SU-DHL-6 (cell line): Measurements from ENCODE around the gene SLC22A15.

Experiments used
- H2AFZ ChIP-seq: fragments of 200-600 bp; sonication (generic); 2 replicates; pipeline ENCODE4 v1.6.1; 2014; ENCODE audit warnings: low read depth, mild to moderate bottlenecking, moderate library complexity, mixed read lengths, antibody characterized with exemption, low read length; ENCODE audit not compliant: severe bottlenecking
- H3F3A ChIP-seq: fragments of 200-600 bp; shearing (Covaris generic); 2 replicates; pipeline ENCODE4 v1.6.0; 2016; ENCODE audit warnings: antibody characterized with exemption, mild to moderate bottlenecking; ENCODE audit not compliant: insufficient read depth
- H3K27ac ChIP-seq: fragments of 200-600 bp; sonication (generic); 2 replicates; pipeline ENCODE4 v1.5.1; 2016; ENCODE audit warnings: low read depth, mild to moderate bottlenecking, low read length, moderate library complexity, mixed read lengths
- H3K27me3 ChIP-seq: fragments of 200-600 bp; sonication (generic), shearing (Covaris generic); 2 replicates; pipeline ENCODE4 v1.6.0; 2014; ENCODE audit warnings: mild to moderate bottlenecking, low read length
- H3K36me3 ChIP-seq: fragments of 200-600 bp; sonication (generic); 2 replicates; pipeline ENCODE4 v1.6.1; 2014; ENCODE audit warnings: mild to moderate bottlenecking, low read length, mixed read lengths
- H3K4me2 ChIP-seq: fragments of 300-600, 200-600 bp; shearing (Covaris generic), sonication (generic); 2 replicates; pipeline ENCODE4 v1.6.0; 2014; ENCODE audit warnings: low read length, low read depth, mild to moderate bottlenecking; ENCODE audit not compliant: poor library complexity, severe bottlenecking
- H3K4me3 ChIP-seq: fragments of 200-600 bp; sonication (generic); 2 replicates; pipeline ENCODE4 v1.5.1; 2014; ENCODE audit warnings: antibody characterized with exemption, low read length, mild to moderate bottlenecking, mixed read lengths; ENCODE audit not compliant: insufficient read depth, poor library complexity, severe bottlenecking
- H3K79me2 ChIP-seq: fragments of 200-600 bp; sonication (generic); 2 replicates; pipeline ENCODE4 v1.6.1; 2014; ENCODE audit warnings: mild to moderate bottlenecking, low read length, moderate library complexity; ENCODE audit not compliant: insufficient read depth
- H3K9ac ChIP-seq: fragments of 200-600 bp; sonication (generic); 2 replicates; pipeline ENCODE4 v1.7.0; 2014; ENCODE audit warnings: mild to moderate bottlenecking, low read length
- H3K9me2 ChIP-seq: fragments of 200-600 bp; sonication (generic); replicated peaks from 2 replicates; pipeline ENCODE4 v1.6.1; 2014; ENCODE audit warnings: low read length; ENCODE audit not compliant: insufficient read depth
- H3K9me3 ChIP-seq: fragments of 200-600 bp; sonication (generic); 2 replicates; pipeline ENCODE4 v1.6.1; 2014; ENCODE audit warnings: low read length, mixed read lengths; ENCODE audit not compliant: insufficient read depth
- H4K20me1 ChIP-seq: fragments of 200-600 bp; sonication (generic); 2 replicates; pipeline ENCODE4 v1.6.1; 2014; ENCODE audit warnings: low read depth, mild to moderate bottlenecking, antibody characterized with exemption, low read length, moderate library complexity, mixed read lengths
- CTCF ChIP-seq: fragments of 200-600 bp; sonication (generic); IDR thresholded peaks from one replicate; pipeline ENCODE4 v1.5.1; 2017; ENCODE audit warnings: antibody characterized with exemption, mild to moderate bottlenecking, low read length, moderate library complexity; ENCODE audit not compliant: insufficient read depth, poor library complexity, severe bottlenecking
- EZH2phosphoT487 ChIP-seq: fragments of 200-600 bp; sonication (generic), shearing (Covaris generic); conservative IDR thresholded peaks from 2 replicates; pipeline ENCODE4 v1.6.1; 2018; ENCODE audit warnings: mild to moderate bottlenecking, antibody characterized with exemption, low read length, moderate library complexity, mixed read lengths

The SLC22A15 gene

DNA sequence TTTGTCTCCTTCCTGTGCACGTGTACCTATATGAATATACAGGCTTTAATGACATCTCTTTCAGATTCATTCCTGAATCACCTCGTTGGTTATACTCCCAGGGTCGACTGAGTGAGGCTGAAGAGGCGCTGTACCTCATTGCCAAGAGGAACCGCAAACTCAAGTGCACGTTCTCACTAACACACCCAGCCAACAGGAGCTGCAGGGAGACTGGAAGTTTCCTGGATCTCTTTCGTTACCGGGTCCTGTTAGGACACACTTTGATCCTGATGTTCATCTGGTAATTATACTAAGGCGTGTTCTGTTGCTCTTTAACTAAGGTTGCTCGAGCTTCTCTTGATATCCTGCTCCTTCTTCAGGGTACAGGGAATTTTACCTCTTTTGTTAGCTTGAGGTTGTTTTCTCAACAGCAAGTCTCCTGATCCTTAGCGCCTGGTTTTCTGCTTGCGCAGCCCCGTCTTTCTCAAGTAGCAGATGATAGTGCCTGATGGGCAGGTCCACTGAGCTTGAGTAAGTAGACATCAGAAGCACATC is 55.1 kb downstream of the SLC22A15 start:
- no peaks in the 10 kb centered on the region for H3K36me3 ChIP-seq
- TF ChIP-seq EZH2phosphoT487 (no peak), CTCF (no peak)
- H3K9me3 ChIP-seq: no peaks in the 10 kb centered on the region
- H3K27me3 ChIP-seq: no peaks in the 10 kb centered on the region
- H3K4me2 ChIP-seq: no peak overlapping the region
- H4K20me1 ChIP-seq: no peaks in the 10 kb centered on the region
- no peak overlapping the region for H3K4me3 ChIP-seq
- no peaks in the 10 kb centered on the region for H3F3A ChIP-seq
- H3K9me2 ChIP-seq: no peaks in the 10 kb centered on the region
- H3K79me2 ChIP-seq: no peaks in the 10 kb centered on the region
- H3K9ac ChIP-seq: no peak overlapping the region
- no peak overlapping the region for H2AFZ ChIP-seq
- no peak overlapping the region for H3K27ac ChIP-seq

DNA sequence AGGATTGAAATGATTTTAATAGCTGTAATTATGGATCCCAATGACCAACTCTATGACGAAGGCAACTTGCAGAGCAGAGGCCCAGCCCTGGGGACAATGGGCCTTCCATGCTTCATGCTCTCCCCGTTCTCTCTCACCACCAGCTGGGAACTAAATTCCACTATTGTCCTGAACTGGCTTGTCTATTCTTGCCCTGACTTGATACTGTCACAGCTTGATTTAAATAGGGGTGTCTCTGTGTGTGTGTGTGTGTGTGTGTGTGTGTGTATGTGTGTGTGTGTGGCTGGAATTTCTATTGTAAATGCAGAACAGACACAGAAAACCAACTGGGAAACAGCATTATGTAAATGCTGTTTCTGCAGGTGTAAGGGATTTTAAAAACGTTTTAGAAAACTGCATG is 57.0 kb downstream of the SLC22A15 start:
- TF ChIP-seq CTCF (no peak), EZH2phosphoT487 (no peak)
- no peaks in the 10 kb centered on the region for H3K36me3 ChIP-seq

DNA sequence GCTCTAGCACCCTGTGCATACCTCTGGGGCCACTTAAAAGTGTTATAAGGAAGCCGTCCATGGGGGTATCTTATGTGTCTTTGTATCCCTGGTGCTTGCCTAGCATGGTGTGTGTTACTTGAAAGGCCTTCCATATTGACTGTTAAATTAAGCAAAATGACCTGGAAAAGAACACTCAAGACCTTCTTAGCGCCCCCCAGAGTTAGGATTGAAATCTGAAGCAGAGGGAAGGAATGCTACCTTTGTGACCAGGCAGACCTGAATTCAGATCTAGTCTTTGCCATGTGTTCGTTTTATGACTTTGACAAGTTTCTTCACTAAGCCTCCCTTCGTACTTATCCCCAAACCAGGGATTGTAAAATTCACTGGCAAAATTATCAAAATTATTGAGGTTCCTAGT is 59.9 kb downstream of the SLC22A15 start:
- no peaks in the 10 kb centered on the region for H3F3A ChIP-seq
- H3K79me2 ChIP-seq: no peaks in the 10 kb centered on the region
- H3K4me3 ChIP-seq: no peak overlapping the region
- H3K4me2 ChIP-seq: no peak overlapping the region
- no peaks in the 10 kb centered on the region for H3K9me3 ChIP-seq
- no peaks in the 10 kb centered on the region for H3K9me2 ChIP-seq
- no peak overlapping the region for H3K9ac ChIP-seq
- TF ChIP-seq EZH2phosphoT487 (no peak), CTCF (no peak)
- H2AFZ ChIP-seq: no peak overlapping the region
- no peaks in the 10 kb centered on the region for H3K27me3 ChIP-seq
- H3K36me3 ChIP-seq: no peaks in the 10 kb centered on the region
- H3K27ac ChIP-seq: no peak overlapping the region
- no peaks in the 10 kb centered on the region for H4K20me1 ChIP-seq

More for the DNA sequence above, 57.0 kb downstream of the SLC22A15 start:
- Histone ChIP-seq H3K9me2 (no peaks in the 10 kb centered on the region), H2AFZ (no peak overlapping the region), H3K4me2 (no peak overlapping the region), H3K9me3 (no peaks in the 10 kb centered on the region), H3K4me3 (no peak overlapping the region), H4K20me1 (no peaks in the 10 kb centered on the region), H3K79me2 (no peaks in the 10 kb centered on the region), H3K27ac (no peak overlapping the region), H3K27me3 (no peaks in the 10 kb centered on the region), H3F3A (no peaks in the 10 kb centered on the region), H3K9ac (no peak overlapping the region)
